Right atrium auricular region (tissue), 2 donors: ENCODE results near the gene KIF18B. TPM values are rescaled to one million over a fixed set of nuclear protein-coding genes. Genes with fewer than 3 reads are reported as not detected.

ENCODE experiments used
- DNase-seq: peaks from one replicate; pipeline ENCODE4 v3.0.0-alpha.2; 2019; ENCODE audit warnings: low spot score
- H3K27ac ChIP-seq, 2 donors: fragments of 200-600 bp; sonication (generic); 1 replicate in 1 of 2; 2 replicates in 1 of 2; pipeline ENCODE4 v1.5.1; 2016 to 2019
- H3K27me3 ChIP-seq, 2 donors: fragments of 200-600 bp; sonication (generic); one replicate each; pipeline versions ENCODE4 v1.5.1 to v1.6.0; 2017 to 2019
- H3K36me3 ChIP-seq: fragments of 200-600 bp; sonication (generic); one replicate; pipeline ENCODE4 v1.5.1; 2016
- H3K4me1 ChIP-seq, 2 donors: fragments of 200-600 bp; sonication (generic); one replicate each; pipeline versions ENCODE4 v1.5.1 to v1.6.0; 2017 to 2019
- H3K4me3 ChIP-seq, 2 donors: fragments of 200-600 bp; sonication (generic); 1 replicate in 1 of 2; 2 replicates in 1 of 2; pipeline ENCODE4 v1.5.1; 2017 to 2019; ENCODE audit warnings: mild to moderate bottlenecking in 1 of 2, moderate library complexity in 1 of 2
- H3K9me3 ChIP-seq, 2 donors: fragments of 200-600 bp; sonication (generic); one replicate each; pipeline ENCODE4 v1.5.1; 2019
- CTCF ChIP-seq, 2 donors: fragments of 200-600 bp; sonication (generic); IDR thresholded peaks; one replicate each; pipeline ENCODE4 v1.5.1; 2019; ENCODE audit warnings: antibody characterized with exemption in 2 of 2
- total RNA-seq, 2 donors: library from RNA; depleted of rRNA; stranded (reverse); fragments of >200 nt; gene quantifications; one replicate each; pipeline ENCODE4 v1.1.0, GENCODE V29; 2016

The KIF18B gene
- total RNA-seq, 2 donors from 2014 or later: 0.12 to 0.44 TPM

- Histone ChIP-seq H3K4me1 (peaks cover 0 to 9% of the 10 kb centered on the region in 2 donors), H3K27me3 (no peaks in the 10 kb centered on the region), H3K27ac (no peak overlapping the region), H3K36me3 (no peaks in the 10 kb centered on the region), H3K9me3 (no peaks in the 10 kb centered on the region), H3K4me3 (no peak overlapping the region)
- DNase-seq: no peak
- TF ChIP-seq CTCF (IDR thresholded peaks at IDR 0.05): no peak
These were observed 19.9 kb downstream of the KIF18B start for GRCh38 chr17:44927696-44928095.

- Histone ChIP-seq H3K9me3 (no peaks in the 10 kb centered on the region), H3K27ac (no peak overlapping the region), H3K4me1 (peaks cover 0 to 6% of the 10 kb centered on the region in 2 donors), H3K27me3 (no peaks in the 10 kb centered on the region), H3K4me3 (no peak overlapping the region), H3K36me3 (no peaks in the 10 kb centered on the region)
- DNase-seq: no peak
- TF ChIP-seq CTCF (IDR thresholded peaks at IDR 0.05): no peak
These were observed 20.6 kb downstream of the KIF18B start for GRCh38 chr17:44926821-44927525.

- H3K27me3 ChIP-seq: no peaks in the 10 kb centered on the region
- H3K4me1 ChIP-seq: peaks cover 0 to 13% of the 10 kb centered on the region in 2 donors
- H3K36me3 ChIP-seq: no peaks in the 10 kb centered on the region
- H3K27ac ChIP-seq: no peak overlapping the region
- no peak for DNase-seq
- TF ChIP-seq CTCF (IDR thresholded peaks at IDR 0.05): no peak
- no peak overlapping the region for H3K4me3 ChIP-seq
- H3K9me3 ChIP-seq: no peaks in the 10 kb centered on the region
These were observed 21.6 kb downstream of the KIF18B start for GRCh38 chr17:44925731-44926697.

- no peaks in the 10 kb centered on the region for H3K27me3 ChIP-seq
- TF ChIP-seq CTCF (IDR thresholded peaks at IDR 0.05): no peak
- no peak overlapping the region for H3K4me3 ChIP-seq
- peaks cover 0 to 28% of the 10 kb centered on the region in 2 donors for H3K4me1 ChIP-seq
- no peak for DNase-seq
- H3K9me3 ChIP-seq: no peaks in the 10 kb centered on the region
- H3K36me3 ChIP-seq: no peaks in the 10 kb centered on the region
- no peak overlapping the region for H3K27ac ChIP-seq
These were observed 23.4 kb downstream of the KIF18B start for GRCh38 chr17:44924107-44924544.

GRCh38 chr17:44922746-44923470 lies 24.7 kb downstream of the KIF18B start:
- DNase-seq: no peak
- no peak for TF ChIP-seq CTCF (IDR thresholded peaks at IDR 0.05)
- H3K4me3 ChIP-seq: no peak overlapping the region
- H3K36me3 ChIP-seq: no peaks in the 10 kb centered on the region
- peaks cover 0 to 28% of the 10 kb centered on the region in 2 donors for H3K4me1 ChIP-seq
- H3K27me3 ChIP-seq: no peaks in the 10 kb centered on the region
- H3K9me3 ChIP-seq: no peaks in the 10 kb centered on the region
- no peak overlapping the region for H3K27ac ChIP-seq
